ENCODE data around the gene PTPN14. TPM values are rescaled to one million over a fixed set of nuclear protein-coding genes. Genes with fewer than 3 reads are reported as not detected.
A peak's percentile ranks its signal among the peaks of the same experiment; 100 is the strongest.

PTPN14 gene
- total and polyA plus RNA-seq, 2 of the 4 experiments (the other 2 are of a cell fraction): 21.5 to 31.7 TPM

DNA sequence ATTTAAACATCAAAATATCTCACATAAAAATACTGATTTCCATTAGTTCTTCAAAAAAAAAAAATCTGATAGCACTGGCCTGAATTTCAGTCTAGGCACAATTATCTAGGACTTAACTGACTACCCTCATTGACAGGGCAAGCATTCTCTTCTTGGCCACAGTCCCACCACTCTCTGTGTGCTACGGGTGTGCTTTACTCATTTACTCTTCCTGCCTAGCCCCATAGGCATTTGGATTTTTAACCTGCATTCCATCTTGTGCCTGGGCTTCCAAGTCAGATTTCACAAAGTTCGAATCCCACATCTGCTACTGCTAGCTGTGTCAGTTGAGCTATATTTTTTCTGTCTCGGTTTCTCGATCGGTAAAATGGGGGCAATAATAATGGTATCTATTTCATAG lies 38.0 kb downstream of the PTPN14 start:
- Histone ChIP-seq H3K9me1 (ENCODE audit: insufficient read depth, low read length) (peaks cover 19% of the 10 kb centered on the region), H2AK5ac (ENCODE audit: low read depth, low read length) (peak overlapping the region; percentile 29; the same call in 1 of the 2 replicates), H2AK9ac (replicated peaks; ENCODE audit: low read depth, low read length, poor library complexity) (no peak overlapping the region), H2BK120ac (ENCODE audit: low read depth, low read length) (no peak overlapping the region), H2BK5ac (ENCODE audit: low read depth, low read length, poor library complexity, severe bottlenecking) (no peak overlapping the region), H3K4me3 (ENCODE audit: insufficient read depth, low read depth, low read length) (no peak overlapping the region), H2BK20ac (ENCODE audit: low read depth, low read length) (0 out of 2 replicates have a peak overlapping the region, but pooled peaks have one; percentile 7), H3K79me1 (ENCODE audit: low read depth in 1 of 2, low read length in 2 of 2) (peaks cover 35 to 89% of the 10 kb centered on the region in 2 experiments), H3K18ac (ENCODE audit: low read depth, low read length) (no peak overlapping the region), H3K36me3 (ENCODE audit: control insufficient read depth, insufficient read depth, low read length) (no peaks in the 10 kb centered on the region), H2AFZ (replicated peaks; ENCODE audit: low read length, poor library complexity) (no peak overlapping the region), H4K20me1 (ENCODE audit: insufficient read depth, low read length) (peaks cover 69% of the 10 kb centered on the region), H3K14ac (replicated peaks; ENCODE audit: low read depth, low read length) (no peak overlapping the region), H4K8ac (ENCODE audit: low read depth in 2 of 2, low read length in 2 of 2) (no peak overlapping the region), H3K9ac (ENCODE audit: low read depth, low read length) (no peak overlapping the region), H3K4me2 (ENCODE audit: low read depth, low read length) (no peak overlapping the region), H3K27me3 (ENCODE audit: control insufficient read depth, insufficient read depth, low read length) (no peaks in the 10 kb centered on the region), H4K5ac (ENCODE audit: low read depth, low read length) (no peak overlapping the region), H2BK15ac (ENCODE audit: low read depth, low read length) (no peak overlapping the region), H3K4me1 (ENCODE audit: control insufficient read depth, insufficient read depth, low read length) (peaks cover 18% of the 10 kb centered on the region), H3K56ac (ENCODE audit: extremely low read depth, insufficient read depth, low read length) (no peak overlapping the region), H3K4ac (ENCODE audit: low read depth, low read length) (no peak overlapping the region), H3K23ac (ENCODE audit: low read depth, low read length) (no peak overlapping the region), H4K91ac (ENCODE audit: insufficient read depth, low read depth, low read length) (no peak overlapping the region), H3K9me3 (ENCODE audit: control insufficient read depth, insufficient read depth, low read length) (no peaks in the 10 kb centered on the region), H3K27ac (ENCODE audit: insufficient read depth, low read length) (no peak overlapping the region)
- dilution Hi-C loops (cut with HindIII; ENCODE audit: low sequenced_read_pairs, unreplicated experiment) (no loop called here), in situ Hi-C loops (cut with MboI; ENCODE audit: low sequenced_read_pairs) (no loop called here), intact Hi-C loops (cut with micrococcal nuclease) (no loop called here)
- TF ChIP-seq, protein P1, sequence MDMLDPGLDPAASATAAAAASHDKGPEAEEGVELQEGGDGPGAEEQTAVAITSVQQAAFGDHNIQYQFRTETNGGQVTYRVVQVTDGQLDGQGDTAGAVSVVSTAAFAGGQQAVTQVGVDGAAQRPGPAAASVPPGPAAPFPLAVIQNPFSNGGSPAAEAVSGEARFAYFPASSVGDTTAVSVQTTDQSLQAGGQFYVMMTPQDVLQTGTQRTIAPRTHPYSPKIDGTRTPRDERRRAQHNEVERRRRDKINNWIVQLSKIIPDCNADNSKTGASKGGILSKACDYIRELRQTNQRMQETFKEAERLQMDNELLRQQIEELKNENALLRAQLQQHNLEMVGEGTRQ (IDR thresholded peaks at IDR 0.05; ENCODE audit: low read depth, low read length): no peak
- DNase-seq: no peak
- POLR2A ChIA-PET (ENCODE audit: unreplicated experiment): no interaction called here
- ATAC-seq (ENCODE audit: low read depth): no peak
- WGBS, 2 experiments (ENCODE audit: extremely low coverage in 2 of 2, insufficient read length in 1 of 2): 83% methylated on average over 3 of the region's 5 CpGs; no CpG with 5 or more reads in 1 of the 2 experiments
- BruUV-seq (replicated peaks): no TSS peak
- CTCF ChIA-PET: no interaction called here

All from IMR-90 (cell line).